Measurements from ENCODE around the gene PINLYP.

DNA sequence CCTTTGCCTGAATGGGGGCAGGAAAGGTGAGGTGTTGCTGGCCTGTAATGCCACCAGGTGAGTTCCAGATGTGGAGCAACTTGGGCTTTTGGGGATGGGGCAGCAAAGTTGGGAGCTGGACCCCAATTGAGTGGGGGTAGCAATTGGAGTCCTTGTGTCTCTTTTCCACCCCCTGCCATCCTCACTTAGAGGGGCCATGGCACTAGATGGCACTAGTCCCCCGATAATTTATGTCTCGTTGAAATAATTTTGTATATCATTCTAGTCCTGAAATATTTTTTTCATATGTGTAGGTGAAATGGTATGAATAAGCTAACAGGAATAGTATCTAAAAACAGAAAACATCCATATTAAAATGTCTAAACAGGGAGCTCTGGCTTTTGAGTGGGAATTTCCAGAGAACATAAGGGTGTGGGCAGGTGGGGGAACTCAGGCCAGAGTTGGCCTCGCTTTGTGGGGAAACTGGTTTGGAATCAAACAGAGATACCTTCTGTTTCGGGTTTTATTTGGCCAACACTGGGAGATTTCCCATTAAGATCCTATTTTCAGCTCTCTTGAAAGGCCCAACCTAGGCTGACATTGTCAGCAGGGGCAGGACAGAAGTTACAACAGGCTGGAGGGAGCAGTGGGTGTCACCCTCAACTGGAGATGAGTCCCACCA lies 24.2 kb downstream of the PINLYP start:
- TF ChIP-seq, protein P1, sequence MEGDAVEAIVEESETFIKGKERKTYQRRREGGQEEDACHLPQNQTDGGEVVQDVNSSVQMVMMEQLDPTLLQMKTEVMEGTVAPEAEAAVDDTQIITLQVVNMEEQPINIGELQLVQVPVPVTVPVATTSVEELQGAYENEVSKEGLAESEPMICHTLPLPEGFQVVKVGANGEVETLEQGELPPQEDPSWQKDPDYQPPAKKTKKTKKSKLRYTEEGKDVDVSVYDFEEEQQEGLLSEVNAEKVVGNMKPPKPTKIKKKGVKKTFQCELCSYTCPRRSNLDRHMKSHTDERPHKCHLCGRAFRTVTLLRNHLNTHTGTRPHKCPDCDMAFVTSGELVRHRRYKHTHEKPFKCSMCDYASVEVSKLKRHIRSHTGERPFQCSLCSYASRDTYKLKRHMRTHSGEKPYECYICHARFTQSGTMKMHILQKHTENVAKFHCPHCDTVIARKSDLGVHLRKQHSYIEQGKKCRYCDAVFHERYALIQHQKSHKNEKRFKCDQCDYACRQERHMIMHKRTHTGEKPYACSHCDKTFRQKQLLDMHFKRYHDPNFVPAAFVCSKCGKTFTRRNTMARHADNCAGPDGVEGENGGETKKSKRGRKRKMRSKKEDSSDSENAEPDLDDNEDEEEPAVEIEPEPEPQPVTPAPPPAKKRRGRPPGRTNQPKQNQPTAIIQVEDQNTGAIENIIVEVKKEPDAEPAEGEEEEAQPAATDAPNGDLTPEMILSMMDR (IDR thresholded peaks at IDR 0.05), result no peak
- TF ChIP-seq, protein P2, sequence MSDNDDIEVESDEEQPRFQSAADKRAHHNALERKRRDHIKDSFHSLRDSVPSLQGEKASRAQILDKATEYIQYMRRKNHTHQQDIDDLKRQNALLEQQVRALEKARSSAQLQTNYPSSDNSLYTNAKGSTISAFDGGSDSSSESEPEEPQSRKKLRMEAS (IDR thresholded peaks at IDR 0.05; ENCODE audit: low read depth), result no peak
- no peak for TF ChIP-seq RXRA (IDR thresholded peaks at IDR 0.05; ENCODE audit: borderline replicate concordance, low read depth)
